ENCODE results near the gene STAM2.
"Not testable (repeated sequence)": the region's sequence is repeated elsewhere in the genome, so short reads cannot be mapped to it uniquely, and the experiment has no call there.

STAM2 gene

DNA sequence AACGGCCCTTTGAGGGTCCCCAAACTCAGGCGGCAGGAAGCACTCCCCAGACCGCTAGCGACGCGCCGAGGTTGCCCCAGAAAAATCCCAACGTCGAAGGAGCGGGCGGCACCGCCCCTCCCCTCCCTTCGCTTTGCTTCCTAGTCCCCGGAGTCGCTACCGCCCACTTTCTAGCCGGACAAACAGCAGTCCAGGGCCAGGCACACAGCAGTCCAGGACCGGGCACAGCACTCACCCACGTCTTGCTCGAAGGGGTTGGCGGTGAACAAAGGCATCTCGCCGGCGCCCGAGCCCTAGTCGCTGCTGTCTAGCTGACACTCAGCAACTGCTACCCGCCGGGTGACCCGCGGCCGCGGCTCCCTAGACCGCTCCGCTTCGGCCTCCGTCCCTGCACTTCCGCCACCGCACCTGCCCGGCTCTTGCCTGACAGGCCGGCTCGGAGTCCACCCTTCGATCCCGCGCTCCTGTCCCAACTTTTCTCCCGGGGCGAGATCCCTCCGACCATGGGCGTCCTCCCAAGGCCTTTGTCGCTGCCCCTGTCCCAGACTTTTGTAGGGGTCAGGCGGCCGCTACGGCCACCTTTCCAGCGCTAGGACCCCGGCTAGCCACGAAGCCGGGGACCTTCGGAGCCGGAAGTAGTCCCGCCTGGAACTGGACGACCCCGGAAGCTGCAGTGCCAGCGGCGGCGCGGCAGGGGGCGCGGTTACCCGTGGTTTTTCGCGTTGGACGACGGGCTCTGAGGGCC is at the start of gene STAM2:
Gene STAM2 (minus strand): TSS at position 396 of the 745 bp plus-strand sequence. CDS start 121 bp downstream, at position 275.
- peak; percentile 95 for DNase-seq

DNA sequence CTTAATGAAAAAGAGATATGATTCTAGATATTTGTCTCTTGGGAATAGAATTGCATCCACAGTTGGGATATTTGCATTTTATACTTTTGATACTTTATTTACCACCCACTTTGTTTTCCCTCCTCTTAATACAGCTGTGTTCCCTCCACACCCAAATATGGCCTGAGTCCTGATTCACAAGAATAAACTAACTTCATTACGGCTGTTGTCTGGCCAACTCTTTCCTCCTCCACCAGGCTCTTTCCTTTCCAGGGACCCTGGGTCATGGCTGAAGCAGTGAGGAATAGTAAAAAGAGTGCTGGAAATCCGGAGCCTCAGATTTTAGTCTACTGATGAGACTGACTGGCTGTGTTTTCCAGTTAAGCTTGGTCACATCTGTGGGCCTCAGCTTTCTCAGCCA is 48.4 kb upstream of the STAM2 start:
- DNase-seq: no peak

DNA sequence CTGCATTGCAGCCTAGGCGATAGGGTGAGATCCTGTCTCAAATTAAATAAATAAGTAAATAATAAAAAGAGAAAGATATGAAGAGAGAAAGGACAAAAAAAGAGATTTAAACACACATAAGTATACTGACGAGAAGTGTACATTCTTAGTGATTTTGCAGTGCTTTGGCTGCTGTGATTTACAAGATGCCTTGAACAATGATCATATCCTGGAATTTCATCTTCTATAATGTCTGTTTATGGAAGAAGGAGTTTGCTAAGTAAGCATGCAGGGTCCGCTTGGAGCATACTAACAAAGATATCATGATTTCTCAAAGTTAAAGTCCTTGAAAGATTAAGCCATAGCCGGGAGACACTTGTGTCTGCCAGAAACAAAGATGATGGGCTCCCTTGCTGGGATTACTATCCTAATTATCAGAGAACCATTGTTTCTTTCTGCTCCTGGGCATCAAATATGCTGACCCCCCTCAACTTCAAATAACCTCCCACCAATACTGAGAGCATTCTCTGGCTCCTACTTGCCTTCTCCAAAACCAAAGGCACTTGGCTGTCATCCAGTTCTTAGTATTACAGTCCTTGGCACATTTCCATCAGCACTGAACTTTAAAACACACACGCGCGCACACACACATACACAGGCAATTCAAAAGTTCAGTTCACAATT is 47.5 kb upstream of the STAM2 start:
- no peak for DNase-seq

DNA sequence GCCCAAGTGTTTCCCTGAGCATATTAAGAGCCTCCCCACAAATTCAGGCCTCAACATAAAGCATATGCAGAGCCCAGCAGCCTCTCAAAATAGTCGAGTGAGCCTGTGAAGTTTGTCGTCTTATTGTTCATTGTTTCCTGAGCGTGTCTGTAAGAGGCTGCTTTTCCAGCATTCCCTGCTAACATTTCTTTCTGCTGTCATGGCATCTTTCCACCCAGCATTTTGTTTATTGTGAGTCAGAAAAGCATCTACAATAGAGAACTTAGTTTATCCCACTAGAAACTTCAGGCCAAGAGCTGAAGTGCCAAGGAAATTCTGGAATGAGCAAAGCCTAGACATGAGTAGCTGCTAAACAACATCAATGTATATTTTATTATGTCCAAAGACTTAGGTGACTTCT is 46.3 kb upstream of the STAM2 start:
- no peak for DNase-seq

DNA sequence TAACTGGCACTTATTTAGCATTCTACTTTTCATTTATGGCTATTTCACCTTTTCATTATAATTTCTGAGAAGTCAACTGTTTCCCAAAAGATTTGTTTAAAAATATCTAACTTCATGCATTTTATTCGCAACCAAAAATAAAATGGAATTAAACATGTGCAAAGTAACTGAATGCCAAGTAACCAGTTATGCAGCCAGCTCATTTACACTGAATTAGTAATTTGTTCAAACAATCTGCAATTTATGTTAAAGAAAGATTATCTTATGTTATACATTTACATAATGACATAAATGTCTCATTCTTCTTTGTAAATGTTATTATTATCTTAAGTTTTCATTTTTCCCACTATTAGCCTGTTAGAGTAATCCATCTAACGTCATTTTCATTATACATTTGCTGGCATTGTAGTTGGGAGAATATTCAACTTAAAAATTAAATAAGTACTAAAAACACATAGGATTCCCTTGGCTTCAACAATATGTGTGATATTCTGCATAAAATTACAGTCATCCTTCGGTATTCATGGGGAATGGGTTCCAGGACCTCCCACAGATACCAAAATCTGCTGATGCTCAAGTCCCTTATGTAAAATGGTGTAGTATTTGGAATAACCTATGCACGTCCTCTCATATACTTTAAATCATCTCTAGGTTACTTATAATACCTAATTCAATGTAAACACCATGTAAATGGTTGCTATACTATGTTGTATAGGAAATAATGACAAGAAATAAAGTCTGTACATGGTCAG is 43.7 kb upstream of the STAM2 start:
- no peak for DNase-seq

DNA sequence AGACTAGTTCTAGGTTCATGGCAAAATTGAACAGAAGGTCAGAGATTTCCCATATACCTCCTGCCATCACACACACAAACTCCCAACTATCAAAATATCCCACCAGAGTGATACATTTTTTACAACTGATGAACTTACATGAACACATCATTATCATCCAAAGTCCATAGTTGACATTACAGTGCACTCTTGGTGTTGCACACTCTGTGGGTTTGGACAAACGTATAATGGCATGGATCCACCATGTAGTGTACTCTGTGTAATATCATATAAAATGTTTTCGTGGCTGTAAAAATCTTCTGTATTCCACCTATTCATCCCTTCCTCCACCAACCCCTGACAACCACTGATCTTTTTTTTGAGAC is 25.9 kb upstream of the STAM2 start:
- no peak for DNase-seq

DNA sequence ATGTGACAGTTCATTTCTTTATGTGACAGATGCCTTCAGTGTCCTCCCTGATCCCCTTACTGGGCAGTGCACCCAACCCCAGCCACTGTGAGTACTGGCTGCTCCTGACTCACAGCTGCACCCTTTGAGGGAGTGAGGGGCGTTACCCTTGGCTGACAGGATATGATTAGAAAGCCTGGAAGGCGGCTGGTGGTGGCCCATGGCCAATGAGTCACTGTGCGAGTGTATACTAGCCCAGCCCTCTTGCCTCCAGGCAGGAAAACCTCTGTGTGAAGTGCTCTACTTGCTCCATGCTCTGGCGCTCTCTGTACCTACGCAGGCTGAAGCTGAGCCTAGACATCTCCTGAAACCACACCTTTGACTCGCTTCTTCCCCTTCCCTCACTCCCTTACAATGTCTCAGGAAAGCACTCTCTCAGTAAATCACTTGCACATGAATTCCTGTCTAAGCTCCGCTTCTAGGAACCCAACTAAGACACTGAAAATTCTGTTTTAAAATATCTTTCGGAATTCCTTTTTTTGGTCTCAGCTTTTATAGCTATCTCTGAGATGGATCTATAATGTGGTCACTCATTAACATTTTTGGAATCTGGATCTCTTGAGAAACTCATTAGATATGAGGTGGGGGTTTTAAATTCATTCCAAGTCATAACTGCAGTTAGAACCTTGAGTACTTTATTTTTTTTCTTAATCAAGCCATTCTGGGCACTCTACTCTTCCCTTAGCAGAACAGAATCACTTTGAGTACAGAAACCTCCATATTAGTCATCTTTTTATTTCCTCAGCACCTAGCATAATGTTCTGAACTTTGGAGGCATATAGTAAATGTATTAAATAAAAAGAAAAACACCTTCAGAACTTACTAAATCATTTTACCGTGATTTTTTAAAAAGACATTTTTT is 25.3 kb upstream of the STAM2 start:
- DNase-seq: peak; percentile 64

DNA sequence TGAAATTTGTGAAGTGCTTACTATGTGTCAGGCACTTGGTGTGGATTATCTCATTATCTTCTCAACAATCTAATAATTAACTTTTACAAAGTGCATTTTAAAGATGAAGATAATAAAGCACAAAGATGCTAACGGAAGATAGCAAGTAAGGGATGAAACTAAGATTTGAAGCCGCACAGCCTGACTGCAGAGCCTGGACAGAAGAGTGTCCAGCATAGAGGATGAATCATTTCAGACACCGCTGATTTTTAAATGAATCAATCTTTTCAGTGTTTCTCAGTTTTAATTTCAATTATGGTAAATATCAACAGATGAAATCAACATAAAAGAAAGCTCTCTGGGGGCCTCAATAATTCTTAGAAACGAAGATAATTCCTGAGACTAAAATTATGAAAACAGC is 24.5 kb upstream of the STAM2 start:
- no peak for DNase-seq

DNA sequence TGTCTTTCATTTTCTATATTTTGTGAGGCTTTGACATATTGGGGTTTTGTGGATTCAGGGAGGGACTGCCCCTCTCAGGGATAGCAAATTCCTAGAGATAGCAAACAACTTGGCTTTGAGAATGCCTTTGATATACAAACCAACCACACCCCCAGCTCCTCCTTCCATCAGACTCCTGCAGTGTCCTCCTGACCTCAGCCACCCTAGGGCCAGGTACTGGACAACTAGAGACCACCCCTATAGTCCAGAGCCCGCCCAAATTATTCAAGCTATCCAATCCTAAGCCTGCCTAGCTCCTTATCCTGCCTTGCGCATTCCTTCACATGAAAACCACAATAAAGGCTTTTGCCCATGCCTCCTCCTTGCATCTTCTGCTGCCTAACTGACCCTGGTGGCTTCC is 22.9 kb upstream of the STAM2 start:
- DNase-seq: no peak

DNA sequence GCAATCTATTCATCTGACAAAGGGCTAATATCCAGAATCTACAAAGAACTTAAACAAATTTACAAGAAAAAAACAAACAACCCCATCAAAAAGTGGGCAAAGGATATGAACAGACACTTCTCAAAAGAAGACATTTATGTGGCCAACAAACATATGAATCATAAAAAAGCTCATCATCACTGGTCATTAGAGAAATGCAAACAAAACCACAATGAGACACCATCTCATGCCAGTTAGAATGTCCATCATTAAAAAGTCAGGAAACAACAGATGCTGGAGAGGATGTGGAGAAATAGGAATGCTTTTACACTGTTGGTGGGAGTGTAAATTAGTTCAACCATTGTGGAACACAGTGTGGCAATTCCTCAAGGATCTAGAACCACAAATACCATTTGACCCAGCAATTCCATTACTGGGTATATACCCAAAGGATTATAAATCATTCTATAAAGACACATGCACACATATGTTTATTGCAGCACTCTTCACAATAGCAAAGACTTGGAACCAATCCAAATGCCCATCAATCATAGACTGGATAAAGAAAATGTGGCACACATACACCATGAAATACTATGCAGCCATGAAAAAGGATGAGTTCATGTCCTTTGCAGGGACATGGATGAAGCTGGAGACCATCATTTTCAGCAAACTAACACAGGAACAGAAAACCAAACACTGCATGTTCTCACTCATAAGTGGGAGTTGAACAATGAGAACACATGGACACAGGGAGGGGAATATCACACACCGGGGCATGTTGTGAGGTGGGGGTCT is 22.1 kb upstream of the STAM2 start:
- DNase-seq: not testable (repeated sequence)

DNA sequence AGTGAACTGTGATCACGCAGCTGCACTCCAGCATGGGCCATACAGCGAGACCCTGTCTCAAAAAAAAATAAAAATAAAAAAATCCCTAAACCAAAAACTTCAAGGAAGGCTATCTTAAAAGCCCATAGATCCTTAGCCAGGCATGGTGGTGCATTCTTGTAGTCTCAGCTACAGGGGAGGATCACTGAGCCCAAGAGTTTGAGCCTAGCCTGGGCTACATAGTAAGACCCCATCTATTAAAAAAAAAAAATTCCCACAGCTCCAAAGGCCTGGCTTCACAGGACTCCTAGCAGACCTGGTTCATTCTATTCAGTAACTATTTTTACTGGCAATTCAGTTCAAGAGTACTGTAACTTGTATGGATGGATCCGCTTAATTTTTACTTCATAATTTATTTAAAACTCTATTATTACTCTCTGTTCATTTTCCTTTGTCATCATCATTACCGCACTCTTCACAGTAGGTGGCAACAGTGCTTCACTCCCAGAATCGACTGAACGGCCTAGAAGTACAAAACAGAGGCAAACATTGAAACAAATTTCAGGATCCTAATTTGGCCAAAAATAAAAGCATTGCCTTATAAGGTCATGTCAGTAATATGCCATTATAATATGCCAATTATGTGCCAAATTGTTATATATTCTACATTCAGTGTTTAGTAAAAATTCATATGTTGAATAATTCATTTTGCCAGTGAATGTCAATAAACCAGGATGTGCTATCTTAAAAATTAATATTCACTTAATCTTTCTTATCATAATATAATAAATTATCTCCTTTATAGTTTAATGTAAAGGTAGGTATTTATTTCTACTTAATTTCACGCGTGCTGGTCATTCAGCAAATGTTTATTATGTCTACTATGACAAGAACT is 14.3 kb upstream of the STAM2 start:
- DNase-seq: peak; percentile 18

DNA sequence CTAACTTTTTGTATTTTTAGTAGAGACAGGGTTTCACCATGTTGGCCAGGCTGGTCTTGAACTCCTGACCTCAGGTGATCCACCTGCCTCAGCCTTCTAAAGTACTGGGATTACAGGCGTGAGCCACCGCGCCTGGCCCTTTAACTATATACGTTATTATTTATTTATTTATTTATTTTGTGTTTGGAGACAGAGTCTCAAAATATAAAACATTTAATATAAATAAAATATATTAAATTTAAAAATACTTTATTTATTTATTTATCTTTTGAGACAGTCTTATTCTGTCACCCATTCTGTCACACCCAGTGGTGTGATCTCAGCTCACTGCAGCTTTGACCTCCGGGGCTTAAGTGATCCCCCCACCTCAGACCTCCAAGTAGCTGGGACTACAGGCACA is 11.2 kb upstream of the STAM2 start:
- DNase-seq: not testable (repeated sequence)

DNA sequence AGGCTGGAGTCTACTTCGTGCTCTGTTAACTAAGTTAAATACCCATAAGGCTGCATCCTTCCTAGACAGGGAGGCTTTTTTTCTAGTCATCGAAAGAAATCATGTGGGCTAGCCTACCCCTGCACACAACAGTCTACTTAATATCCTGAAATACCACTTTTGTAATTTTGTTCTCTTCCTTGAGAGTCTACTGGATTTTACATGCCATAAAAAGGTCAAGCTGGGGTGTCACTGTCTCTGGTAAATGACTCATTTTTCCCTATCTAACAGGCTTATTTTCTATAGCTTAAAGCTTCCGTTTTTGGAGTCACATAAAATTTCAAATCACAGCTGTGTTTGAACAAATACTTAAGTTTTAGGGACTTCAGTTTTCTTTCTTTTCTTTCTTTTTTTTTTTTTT is 10.7 kb upstream of the STAM2 start:
- no peak for DNase-seq

DNA sequence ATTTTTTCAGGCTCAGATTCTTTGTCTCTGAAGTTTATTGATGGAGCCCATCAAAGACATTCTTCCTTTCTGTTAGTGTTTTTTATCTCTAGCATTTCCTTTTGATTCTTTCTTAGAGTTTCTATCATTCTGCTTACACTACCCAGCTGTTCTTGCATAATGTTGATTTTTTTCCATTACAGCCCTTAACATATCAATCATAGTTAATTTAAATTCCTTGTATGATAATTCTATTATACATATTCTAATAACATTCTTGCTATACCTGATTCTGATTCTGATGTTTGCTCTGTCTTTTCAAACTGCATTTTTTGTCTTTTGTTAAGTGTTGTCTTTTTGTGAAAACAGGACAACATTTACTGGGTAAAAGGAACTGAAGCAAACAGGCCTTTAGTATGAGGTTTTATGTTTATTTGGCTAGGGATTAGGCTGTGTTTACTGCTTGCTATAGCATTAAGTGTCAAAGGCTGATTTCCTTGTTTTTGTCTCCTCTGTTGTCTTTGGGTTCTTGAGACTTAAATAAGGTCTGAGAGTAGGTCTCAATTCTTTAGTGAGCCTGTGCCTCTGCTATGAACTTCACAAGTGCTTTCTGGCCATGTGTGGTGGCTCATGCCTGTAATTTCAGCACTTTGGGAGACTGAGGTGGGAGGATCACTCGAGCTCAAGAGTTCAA is 8.0 kb upstream of the STAM2 start:
- no peak for DNase-seq

DNA sequence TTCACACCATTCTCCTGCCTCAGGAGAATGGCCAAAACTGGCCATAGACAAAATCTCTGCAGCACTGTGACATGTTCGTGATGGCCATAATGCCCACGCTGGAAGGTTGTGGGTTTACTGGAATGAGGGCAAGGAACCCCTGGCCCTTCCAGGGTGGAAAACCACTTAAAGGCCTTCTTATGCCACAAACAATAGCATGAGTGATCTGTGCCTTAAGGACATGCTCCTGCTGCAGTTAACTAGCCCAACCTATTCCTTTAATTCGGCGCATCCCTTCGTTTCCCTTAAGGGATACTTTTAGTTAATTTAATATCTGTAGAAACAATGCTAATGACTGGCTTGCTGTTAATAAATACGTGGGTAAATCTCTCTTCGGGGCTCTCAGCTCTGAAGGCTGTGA is 2.1 kb upstream of the STAM2 start:
- not testable (repeated sequence) for DNase-seq

DNA sequence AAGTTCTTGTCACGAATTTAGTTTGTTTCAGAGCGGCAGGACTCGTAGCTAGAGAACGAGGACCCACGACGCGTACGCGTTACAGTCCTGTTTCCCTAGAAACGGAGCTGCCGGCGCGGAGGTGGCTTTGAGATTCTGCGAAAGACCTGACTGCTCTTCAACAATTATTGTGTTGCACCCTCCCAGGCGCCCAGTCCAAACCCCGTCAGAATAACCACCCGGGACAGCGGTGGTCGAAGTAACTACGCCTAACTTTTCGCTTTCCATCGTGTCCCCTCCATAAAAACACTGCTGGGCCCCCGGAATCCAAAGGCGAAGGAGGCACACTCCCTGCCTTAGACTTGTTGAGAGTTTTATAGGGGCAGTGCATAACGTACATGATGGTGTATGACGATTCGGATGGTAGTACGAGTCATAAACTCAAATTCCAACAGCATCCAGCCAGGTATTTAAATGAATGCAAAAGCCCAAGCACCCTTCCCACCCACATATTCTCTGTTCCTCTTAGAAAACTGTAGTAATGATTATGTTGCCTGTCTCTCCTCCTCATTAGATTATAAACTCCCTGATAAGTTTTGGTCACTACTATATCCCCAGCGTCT is 651 bp upstream of the STAM2 start:
- no peak for DNase-seq

DNA sequence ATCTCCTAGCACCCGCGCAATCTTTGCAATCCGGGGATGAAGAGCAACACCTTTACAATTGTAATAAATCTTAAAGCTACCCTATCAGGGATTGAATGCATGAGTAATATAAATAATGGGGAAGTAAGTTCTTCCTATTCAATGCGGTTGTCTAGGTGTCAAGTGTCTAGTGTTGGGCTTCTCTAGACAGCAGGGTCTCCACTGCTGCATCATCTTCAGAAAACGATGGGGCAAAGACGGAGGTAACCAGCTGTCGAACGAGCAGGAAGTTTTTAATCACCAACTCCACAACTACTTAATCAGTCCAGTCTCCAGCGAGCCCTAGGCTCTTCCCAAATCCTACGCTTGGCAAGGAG is 573 bp downstream of the STAM2 start:
- DNase-seq: no peak

DNA sequence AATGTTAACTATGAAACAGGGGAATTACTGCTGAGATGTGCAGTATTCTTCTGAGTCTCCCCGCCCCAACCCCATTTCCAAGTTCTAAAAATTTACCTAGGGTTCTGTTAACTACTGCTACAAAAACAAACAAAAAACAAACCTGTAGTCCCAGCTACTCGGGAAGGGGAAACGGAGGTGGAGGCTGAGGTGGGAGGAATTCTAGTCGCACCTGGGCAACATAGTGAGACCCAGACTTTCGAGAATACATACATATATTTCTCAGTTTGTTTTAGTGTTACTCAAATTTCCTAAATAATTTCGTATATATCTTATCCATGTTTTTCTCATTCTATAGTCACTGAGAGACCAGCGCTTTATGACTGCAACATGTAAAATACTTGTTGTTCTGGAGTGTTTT is 989 bp downstream of the STAM2 start:
- DNase-seq: no peak

DNA sequence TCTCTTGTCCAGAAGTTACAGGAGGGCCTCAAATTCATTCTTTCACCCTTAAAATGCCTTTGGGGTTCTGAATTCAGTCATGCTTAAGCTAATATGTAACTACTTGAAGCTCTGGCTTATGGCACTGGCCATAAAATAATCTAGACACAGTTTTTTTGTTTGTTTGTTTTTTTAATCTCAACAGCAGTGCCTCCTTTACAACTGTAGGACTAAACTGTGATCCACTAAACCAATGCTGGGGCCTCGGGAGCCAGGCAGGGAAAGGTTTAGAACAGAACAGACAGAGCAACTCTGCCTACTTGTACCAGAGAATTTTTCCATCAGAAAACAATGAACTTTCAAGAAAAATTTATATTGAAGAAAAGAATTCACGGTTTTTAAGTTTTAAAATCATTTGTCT is 1.7 kb downstream of the STAM2 start:
- no peak for DNase-seq

DNA sequence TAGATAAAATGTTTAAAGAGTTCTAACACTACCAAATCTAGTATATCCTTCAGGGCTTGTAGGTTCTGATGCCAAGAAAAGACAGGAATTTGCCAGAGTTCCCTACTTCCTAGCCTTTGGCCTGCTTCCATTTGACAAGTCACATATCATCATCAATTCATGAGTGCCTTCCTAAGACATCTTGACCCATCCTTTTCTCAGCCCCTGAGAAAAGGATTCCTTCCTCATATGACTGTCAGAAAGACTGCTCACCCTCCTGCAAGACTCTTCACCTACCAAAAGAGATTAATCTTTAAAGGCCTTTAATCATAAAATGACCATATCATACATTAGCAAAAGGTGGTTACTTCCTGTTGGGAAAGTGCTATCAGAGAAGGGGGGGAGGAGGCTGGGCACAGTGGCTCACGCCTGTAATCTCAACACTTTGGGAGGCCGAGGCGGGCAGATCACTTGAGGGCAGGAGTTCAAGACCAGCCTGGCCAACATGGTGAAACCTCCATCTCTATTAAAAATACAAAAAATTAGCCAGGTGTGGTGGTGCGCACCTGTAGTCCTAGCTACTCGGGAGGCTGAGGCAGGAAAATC is 3.3 kb downstream of the STAM2 start:
- DNase-seq: not testable (repeated sequence)

All from activated CD4-positive, alpha-beta T cell treated with anti-CD3 and anti-CD28 coated beads for 48 hours (primary cell).